ENCODE results near the gene GDAP1L1. TPM values are rescaled to one million over a fixed set of nuclear protein-coding genes. Genes with fewer than 3 reads are reported as not detected.
A peak's percentile ranks its signal among the peaks of the same experiment; 100 is the strongest.

The GDAP1L1 gene
- total RNA-seq, 1 donor from 2014 or later: not detected

DNA sequence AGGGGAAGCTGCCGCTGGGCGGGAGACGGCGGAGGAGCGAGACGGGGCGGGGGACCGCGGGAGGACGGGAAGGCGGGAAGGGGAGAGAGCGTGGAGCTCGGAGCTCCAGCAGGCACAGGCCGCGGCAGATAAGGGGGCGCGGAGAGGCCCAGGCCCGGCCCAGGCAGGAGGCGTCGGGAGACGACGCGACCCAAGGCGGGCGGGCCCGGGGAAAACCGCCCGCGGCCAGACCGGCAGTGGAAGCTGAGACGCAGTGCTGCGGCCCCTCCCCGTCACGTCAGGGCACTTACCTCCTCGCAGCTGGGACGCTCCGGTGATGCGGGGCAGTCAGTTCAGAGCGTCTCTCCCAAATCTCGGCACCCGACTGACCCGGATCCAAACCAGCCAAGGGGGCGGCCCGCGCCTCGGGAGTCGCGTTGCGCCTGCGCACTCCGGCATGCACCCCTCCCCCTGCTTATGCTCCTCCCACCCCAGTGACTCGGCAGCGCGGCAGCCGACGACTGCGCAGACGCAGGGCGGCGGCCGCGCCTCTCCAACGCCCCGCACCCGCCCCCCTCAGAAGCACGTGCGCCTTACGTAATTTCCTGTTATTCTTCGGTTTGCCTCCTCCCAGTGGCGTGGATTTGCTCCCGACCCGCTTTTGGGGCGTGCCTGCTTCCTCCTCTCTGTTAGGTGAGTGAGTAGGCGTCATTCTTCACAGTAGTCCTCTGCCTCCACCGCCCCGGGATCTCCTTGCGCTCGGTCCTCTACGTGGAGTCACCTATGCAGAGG, 36.5 kb upstream of the GDAP1L1 start, which contains the start of gene OSER1:
OSER1 (minus strand) TSS at position 366 of the 771 bp plus-strand sequence. CDS start 3,814 bp downstream, outside the sequence.
- Mint-ChIP-seq H3K9me3 (no peaks in the 10 kb centered on the region), H3K27ac (peak within 1 kb of the TSS; percentile 90), H3K36me3 (ENCODE audit: low read depth) (peaks cover 18% of the 10 kb centered on the region), H3K4me3 (ENCODE audit: low read depth) (peak within 1 kb of the TSS; percentile 97), H3K4me1 (ENCODE audit: low read depth) (peaks cover 53% of the 10 kb centered on the region), H3K27me3 (ENCODE audit: low read depth) (no peaks in the 10 kb centered on the region)
- peak; percentile 97 for DNase-seq (ENCODE audit: low spot score)
- intact Hi-C loops (cut with micrococcal nuclease): loop anchor here (10.0 kb wide), 3 partner anchors 254 to 524 kb away; no protein-coding TSS in a partner anchor

DNA sequence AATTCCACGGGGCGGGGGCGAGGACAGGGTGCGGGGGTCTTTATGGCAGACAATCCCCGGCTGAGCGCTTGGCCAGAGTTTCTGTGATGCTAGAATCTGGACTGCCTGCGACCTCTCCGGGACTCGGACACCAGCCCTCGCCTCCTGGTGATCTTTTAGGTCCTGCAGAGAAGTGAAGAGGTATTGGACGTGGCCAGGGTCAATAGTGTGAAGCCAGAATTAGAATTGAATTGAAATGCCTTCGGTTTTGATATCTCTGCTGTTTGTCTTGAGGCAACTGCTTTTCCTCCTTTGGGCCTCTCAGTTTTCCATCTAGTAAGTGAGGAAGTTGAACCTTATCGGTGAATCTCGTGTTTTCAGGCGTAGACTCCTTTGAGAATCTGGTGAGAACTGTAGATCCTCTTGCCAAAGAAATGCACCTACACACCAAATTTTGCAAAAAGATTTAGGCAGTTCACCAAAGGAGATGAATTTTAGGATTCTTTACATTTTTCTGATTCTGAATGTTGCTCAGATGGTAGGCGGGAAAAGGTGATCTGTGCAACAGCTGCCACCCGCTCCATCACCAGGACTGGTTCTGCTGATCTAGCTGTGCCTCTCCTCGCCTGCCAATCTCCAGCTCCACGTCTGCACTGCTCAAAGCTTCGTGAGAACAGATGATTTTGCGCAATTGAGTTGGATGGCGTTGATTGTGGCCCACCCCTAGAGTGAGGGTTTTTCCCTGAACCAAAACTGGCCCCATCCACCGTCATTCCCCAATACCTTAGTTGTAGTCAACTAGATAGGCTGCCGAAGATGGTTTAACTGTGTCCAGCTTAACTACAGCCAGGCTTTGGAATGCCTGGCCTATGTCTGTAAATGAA, 35.7 kb upstream of the GDAP1L1 start:
- Mint-ChIP-seq H3K4me1 (ENCODE audit: low read depth) (peaks cover 58% of the 10 kb centered on the region), H3K27ac (peak overlapping the region; percentile 90)
- DNase-seq (ENCODE audit: low spot score): no peak

DNA sequence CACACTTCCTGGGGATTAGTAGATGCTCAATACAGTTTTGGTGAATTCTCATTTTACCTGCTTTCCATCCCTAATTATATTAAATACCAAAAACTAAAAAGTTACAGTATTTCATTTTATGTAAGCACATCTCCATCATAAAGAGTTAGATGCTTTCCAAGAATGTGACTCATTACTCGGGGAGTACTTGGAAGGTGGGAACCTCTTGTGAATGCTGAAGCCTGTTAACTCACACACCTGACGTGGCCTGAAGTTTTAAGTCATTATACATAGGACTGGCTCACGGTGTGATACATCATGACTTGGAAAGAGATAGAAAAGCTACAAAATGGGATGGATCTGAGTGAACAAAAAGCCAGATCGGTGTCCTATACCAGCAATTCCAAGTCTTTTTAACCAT, 34.3 kb upstream of the GDAP1L1 start:
- Mint-ChIP-seq H3K27ac (no peak overlapping the region), H3K27me3 (ENCODE audit: low read depth) (no peaks in the 10 kb centered on the region), H3K4me3 (ENCODE audit: low read depth) (no peak overlapping the region), H3K4me1 (ENCODE audit: low read depth) (peaks cover 56% of the 10 kb centered on the region), H3K9me3 (no peaks in the 10 kb centered on the region), H3K36me3 (ENCODE audit: low read depth) (no peaks in the 10 kb centered on the region)
- no peak for DNase-seq (ENCODE audit: low spot score)
- intact Hi-C loops (cut with micrococcal nuclease): loop anchor here (10.0 kb wide), 3 partner anchors 252 to 522 kb away; no protein-coding TSS in a partner anchor

More for the DNA sequence above, 35.7 kb upstream of the GDAP1L1 start:
- Mint-ChIP-seq H3K27me3 (ENCODE audit: low read depth) (no peaks in the 10 kb centered on the region), H3K9me3 (no peaks in the 10 kb centered on the region), H3K4me3 (ENCODE audit: low read depth) (peak overlapping the region; percentile 97), H3K36me3 (ENCODE audit: low read depth) (peaks cover 12% of the 10 kb centered on the region)
- intact Hi-C loops (cut with micrococcal nuclease): loop anchor here (10.0 kb wide), 3 partner anchors 253 to 523 kb away; no protein-coding TSS in a partner anchor

DNA sequence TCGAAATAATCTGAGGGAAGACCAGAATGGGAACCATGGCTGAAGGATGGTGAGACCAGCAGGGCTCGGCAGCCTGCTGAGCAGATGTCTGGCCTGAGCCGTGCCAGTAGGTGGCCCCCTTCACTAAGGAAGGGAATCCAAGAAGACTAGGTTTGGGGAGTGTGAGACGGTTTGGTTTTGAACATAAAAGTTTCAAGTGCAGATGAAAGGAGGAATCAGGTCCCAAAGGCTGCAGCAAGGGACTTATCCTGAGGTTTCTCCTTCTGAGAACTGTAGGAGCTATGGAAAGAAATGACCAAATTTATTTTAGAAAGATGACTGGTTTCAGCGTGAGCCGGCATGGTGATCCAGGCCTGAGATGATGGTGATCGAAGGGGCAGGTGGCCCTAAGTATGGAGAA, 32.0 kb upstream of the GDAP1L1 start:
- H3K27me3 Mint-ChIP-seq (ENCODE audit: low read depth): no peaks in the 10 kb centered on the region
- H3K27ac Mint-ChIP-seq: no peak overlapping the region
- peak; percentile 64 for DNase-seq (ENCODE audit: low spot score)
- no peak overlapping the region for H3K4me3 Mint-ChIP-seq (ENCODE audit: low read depth)
- no peaks in the 10 kb centered on the region for H3K36me3 Mint-ChIP-seq (ENCODE audit: low read depth)
- H3K9me3 Mint-ChIP-seq: no peaks in the 10 kb centered on the region
- intact Hi-C loops (cut with micrococcal nuclease): loop anchor here (1.0 to 10.0 kb wide), 5 partner anchors 171 to 520 kb away; no protein-coding TSS in a partner anchor
- peaks cover 58% of the 10 kb centered on the region for H3K4me1 Mint-ChIP-seq (ENCODE audit: low read depth)

DNA sequence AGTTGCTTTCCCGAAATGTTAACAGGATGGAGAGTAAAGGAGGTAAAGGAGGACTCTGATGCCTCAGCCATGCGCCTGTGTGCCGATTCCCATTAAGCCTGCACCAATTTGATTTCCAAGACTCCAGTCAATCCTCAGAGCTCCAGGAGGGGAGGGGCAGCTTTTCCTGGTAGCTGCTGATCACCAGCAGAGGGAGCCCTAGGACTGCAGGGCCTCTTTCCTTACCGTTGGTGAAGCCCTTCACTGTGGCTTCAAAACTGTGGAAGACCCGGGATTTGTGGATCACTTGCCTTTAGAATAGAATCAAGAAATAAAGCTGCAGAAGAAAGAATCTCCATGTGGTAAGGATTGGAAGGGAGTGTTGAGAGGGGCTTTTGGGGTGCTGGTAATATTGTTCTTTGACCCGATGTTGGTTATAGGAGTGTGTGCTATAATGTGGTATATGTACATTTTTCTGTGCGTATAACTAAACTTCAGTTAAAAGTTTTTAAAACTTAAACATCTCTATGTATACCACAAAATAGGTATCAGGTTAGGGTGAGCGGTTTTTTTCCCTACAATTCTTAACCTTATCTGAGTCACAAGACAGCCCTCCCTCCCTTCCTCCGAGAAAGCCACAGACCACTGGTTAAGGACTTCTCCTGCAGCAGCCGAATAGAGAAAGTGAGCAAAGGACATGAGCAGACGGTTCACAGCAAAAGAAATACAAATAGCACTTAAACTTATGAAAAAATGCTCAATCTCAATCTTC, 29.6 kb upstream of the GDAP1L1 start:
- DNase-seq (ENCODE audit: low spot score): peak; percentile 58

DNA sequence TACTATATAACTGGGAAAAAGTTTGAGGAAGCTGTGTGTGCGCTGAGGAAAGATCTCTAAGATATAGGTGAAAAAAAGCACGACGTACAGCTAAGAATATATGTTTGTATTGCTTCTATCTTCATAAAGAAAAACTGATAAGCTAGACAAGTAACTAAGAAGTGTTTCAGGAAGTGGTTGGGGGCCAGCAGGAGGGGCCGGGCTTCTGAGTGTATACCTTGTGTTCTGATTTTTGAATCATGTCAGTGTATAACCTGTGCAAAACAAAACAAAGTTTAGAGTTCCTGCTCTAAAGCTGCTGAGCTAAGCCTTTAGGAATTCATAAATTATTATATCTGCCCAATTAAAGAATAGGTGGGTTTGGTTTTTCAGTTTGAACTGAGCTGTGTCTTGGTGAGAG, 28.7 kb upstream of the GDAP1L1 start:
- peak overlapping the region; percentile 81 for H3K4me3 Mint-ChIP-seq (ENCODE audit: low read depth)
- peaks cover 45% of the 10 kb centered on the region for H3K4me1 Mint-ChIP-seq (ENCODE audit: low read depth)
- intact Hi-C loops (cut with micrococcal nuclease): loop anchor here (5.0 to 10.0 kb wide), 4 partner anchors 246 to 516 kb away; no protein-coding TSS in a partner anchor
- no peaks in the 10 kb centered on the region for H3K27me3 Mint-ChIP-seq (ENCODE audit: low read depth)
- no peaks in the 10 kb centered on the region for H3K9me3 Mint-ChIP-seq
- DNase-seq (ENCODE audit: low spot score): peak; percentile 41
- H3K36me3 Mint-ChIP-seq (ENCODE audit: low read depth): no peaks in the 10 kb centered on the region
- H3K27ac Mint-ChIP-seq: peak overlapping the region; percentile 29

More for the DNA sequence above, 29.6 kb upstream of the GDAP1L1 start:
- Mint-ChIP-seq H3K27me3 (ENCODE audit: low read depth) (no peaks in the 10 kb centered on the region), H3K9me3 (no peaks in the 10 kb centered on the region), H3K36me3 (ENCODE audit: low read depth) (no peaks in the 10 kb centered on the region), H3K27ac (peak overlapping the region; percentile 72), H3K4me3 (ENCODE audit: low read depth) (peak overlapping the region; percentile 81), H3K4me1 (ENCODE audit: low read depth) (peaks cover 45% of the 10 kb centered on the region)
- intact Hi-C loops (cut with micrococcal nuclease): loop anchor here (1.0 to 10.0 kb wide), 6 partner anchors 94 to 517 kb away; partner anchors contain the start of gene FITM2

DNA sequence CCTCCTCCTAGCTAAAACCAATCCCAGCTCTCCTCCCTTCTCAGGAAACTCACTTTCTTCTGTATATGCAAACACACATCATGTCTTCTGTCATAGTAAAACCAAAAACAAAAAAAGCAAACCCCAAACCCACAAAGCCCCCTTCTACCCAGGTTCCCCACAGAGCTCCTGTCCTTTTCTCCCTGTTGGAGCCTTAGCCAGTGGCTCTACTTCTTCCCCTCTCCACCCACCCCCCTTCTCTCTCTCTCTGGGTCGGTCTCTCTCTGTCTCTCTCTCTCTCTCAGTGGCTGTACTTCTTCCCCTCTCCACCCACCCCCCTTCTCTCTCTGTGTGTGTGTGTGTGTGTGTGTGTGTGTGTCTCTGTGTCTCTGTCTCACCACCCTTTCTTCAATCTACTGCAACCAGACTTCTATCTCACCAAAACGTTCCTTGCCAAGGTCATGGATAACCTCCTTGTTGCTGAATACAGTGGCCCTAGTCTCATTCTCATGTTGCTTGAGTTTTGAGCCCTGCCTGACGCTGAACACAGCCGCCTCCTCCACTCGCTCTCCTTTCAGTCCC, 27.9 kb upstream of the GDAP1L1 start:
- Mint-ChIP-seq H3K27me3 (ENCODE audit: low read depth) (no peaks in the 10 kb centered on the region), H3K9me3 (no peaks in the 10 kb centered on the region), H3K36me3 (ENCODE audit: low read depth) (no peaks in the 10 kb centered on the region), H3K4me1 (ENCODE audit: low read depth) (peaks cover 45% of the 10 kb centered on the region), H3K4me3 (ENCODE audit: low read depth) (peak overlapping the region; percentile 45), H3K27ac (peak overlapping the region; percentile 63)
- intact Hi-C loops (cut with micrococcal nuclease): loop anchor here (5.0 to 10.0 kb wide), 4 partner anchors 246 to 516 kb away; no protein-coding TSS in a partner anchor
- no peak for DNase-seq (ENCODE audit: low spot score)

DNA sequence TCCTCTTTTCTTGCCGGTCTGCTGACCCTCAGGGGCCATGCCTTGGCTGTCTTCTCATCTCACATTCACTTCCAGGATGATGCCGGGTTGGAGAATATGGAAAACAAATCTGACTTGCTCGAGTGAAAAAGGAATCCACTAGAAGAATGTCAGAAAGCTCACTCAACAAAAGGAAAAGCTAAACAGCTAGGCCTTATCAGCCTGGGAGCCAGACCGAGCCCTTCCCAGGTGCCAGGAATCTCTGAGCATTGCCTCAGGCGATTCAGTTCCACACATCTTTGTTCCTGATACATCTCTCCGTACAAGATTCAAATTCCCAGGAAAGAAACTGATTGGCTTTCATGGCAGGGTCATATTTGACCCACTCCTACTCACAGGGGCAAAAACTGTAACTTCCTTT, 27.3 kb upstream of the GDAP1L1 start:
- H3K9me3 Mint-ChIP-seq: no peaks in the 10 kb centered on the region
- no peak overlapping the region for H3K27ac Mint-ChIP-seq
- no peak overlapping the region for H3K4me3 Mint-ChIP-seq (ENCODE audit: low read depth)
- H3K27me3 Mint-ChIP-seq (ENCODE audit: low read depth): no peaks in the 10 kb centered on the region
- intact Hi-C loops (cut with micrococcal nuclease): loop anchor here (5.0 to 10.0 kb wide), 4 partner anchors 245 to 515 kb away; no protein-coding TSS in a partner anchor
- no peaks in the 10 kb centered on the region for H3K36me3 Mint-ChIP-seq (ENCODE audit: low read depth)
- DNase-seq (ENCODE audit: low spot score): no peak
- H3K4me1 Mint-ChIP-seq (ENCODE audit: low read depth): peaks cover 45% of the 10 kb centered on the region

DNA sequence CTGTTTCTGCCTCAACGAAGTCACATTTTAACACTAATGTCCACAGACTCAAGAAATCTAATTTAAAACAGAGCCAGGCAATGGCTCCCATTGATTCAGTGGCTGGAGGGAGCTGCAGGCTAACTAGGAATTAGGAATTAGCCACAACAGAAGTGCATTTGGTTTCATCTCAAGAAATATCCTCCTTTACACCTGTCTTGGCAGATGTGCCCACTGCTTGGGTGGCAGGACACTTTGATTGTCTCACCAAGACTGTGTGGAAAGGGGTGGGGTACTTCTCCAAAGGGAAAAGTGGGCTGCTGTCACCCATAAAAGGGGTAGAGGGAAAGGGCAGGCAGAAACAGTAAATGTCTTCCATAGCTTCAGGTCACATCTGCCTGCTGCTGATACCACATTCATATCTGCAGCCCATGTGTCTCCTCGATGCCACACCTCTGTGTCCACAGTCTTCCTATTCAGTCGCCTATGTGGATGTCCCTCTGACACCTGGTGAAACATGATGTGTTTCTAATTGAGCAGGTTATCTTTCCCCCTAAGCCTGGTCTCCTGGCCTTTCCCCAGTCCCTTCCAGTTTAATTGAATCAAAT, 25.6 kb upstream of the GDAP1L1 start:
- H3K9me3 Mint-ChIP-seq: no peaks in the 10 kb centered on the region
- no peaks in the 10 kb centered on the region for H3K36me3 Mint-ChIP-seq (ENCODE audit: low read depth)
- H3K4me3 Mint-ChIP-seq (ENCODE audit: low read depth): no peak overlapping the region
- H3K4me1 Mint-ChIP-seq (ENCODE audit: low read depth): peaks cover 32% of the 10 kb centered on the region
- H3K27me3 Mint-ChIP-seq (ENCODE audit: low read depth): no peaks in the 10 kb centered on the region
- intact Hi-C loops (cut with micrococcal nuclease): no loop called here
- no peak overlapping the region for H3K27ac Mint-ChIP-seq
- no peak for DNase-seq (ENCODE audit: low spot score)

DNA sequence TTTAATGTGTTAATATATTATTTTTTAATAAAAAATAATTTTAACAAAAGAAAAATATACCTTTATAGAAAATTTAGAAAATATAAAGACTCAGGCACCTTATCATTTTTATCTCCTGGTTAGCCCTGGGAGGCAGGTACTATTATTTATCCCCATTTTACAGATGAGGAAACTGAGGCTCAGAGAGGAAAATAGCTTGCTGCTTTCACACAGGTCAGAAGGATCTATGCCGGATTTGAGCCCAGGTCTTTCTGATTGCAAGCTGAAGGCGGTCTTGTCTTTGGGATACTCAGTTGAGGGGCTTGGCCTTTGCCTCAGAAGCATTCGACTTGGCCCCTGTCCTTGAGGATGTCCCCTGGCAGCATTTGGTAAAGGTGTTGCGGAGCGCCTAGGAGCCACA, 25.1 kb upstream of the GDAP1L1 start:
- Mint-ChIP-seq H3K27me3 (ENCODE audit: low read depth) (no peaks in the 10 kb centered on the region), H3K4me3 (ENCODE audit: low read depth) (no peak overlapping the region), H3K9me3 (no peaks in the 10 kb centered on the region), H3K27ac (no peak overlapping the region), H3K36me3 (ENCODE audit: low read depth) (no peaks in the 10 kb centered on the region), H3K4me1 (ENCODE audit: low read depth) (peaks cover 29% of the 10 kb centered on the region)
- intact Hi-C loops (cut with micrococcal nuclease): no loop called here
- DNase-seq (ENCODE audit: low spot score): no peak

DNA sequence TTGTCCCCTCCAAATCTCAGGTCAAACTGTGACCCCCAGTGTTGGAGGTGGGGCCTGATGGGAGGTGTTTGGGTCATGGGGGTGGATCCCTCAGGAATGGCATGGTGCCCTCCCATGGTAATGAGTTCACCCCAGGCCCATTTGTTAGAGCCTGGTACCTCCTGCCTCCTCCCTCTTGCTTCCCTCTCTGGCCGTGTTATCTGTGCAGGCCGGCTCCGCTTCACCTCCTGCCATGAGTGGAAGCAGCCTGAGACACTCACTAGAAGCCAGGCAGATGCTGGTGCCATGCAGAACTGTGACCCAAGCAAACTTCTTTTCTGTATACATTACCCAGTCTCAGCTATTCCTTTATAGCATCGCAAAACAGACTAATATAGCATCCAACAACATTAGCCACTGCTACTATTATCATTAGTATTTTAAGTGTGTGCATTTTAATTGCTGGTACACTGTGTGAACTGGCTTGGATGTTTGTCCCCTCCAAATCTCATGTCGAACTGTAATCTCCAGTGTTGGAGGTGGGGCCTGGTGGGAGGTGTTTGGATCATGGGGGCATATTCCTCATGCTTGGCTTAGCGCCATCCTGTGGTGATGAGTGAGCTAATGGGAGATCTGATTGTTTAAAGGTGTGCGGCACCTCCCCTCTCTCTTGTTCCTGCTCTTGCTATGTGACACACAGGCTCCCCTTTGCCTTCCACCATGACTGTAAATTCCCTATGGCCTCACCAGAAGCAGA, 24.3 kb upstream of the GDAP1L1 start:
- Mint-ChIP-seq H3K27me3 (ENCODE audit: low read depth) (no peaks in the 10 kb centered on the region), H3K36me3 (ENCODE audit: low read depth) (no peaks in the 10 kb centered on the region), H3K9me3 (no peaks in the 10 kb centered on the region), H3K4me1 (ENCODE audit: low read depth) (peaks cover 22% of the 10 kb centered on the region), H3K27ac (no peak overlapping the region), H3K4me3 (ENCODE audit: low read depth) (no peak overlapping the region)
- intact Hi-C loops (cut with micrococcal nuclease): no loop called here
- DNase-seq (ENCODE audit: low spot score): no peak

All from activated T-helper 2 cell treated with anti-CD3 and anti-CD28 coated beads, Interferon-gamma antibody, Interleukin-2, Interleukin-4, amounts not matched to agents 10 μg/mL and 5 μg/mL and 100 μg/mL, durations not matched to agents 14 hours and 24 hours and 36 hours (primary cell).